ENCODE results near the gene ARID1B.

The ARID1B gene

GRCh38 chr6:157134402-157135047, 357.3 kb downstream of the ARID1B start:
- ChIA-PET CTCF (no interaction called here), POLR2A (no interaction called here)
- Histone ChIP-seq H3K36me3 (ENCODE audit: control insufficient read depth in 2 of 2, insufficient read depth in 1 of 2, low read length in 2 of 2) (peaks cover 0 to 32% of the 10 kb centered on the region in 2 experiments; a peak in 2 of 3 replicates), H3K9me3 (ENCODE audit: control insufficient read depth, insufficient read depth, low read depth, low read length) (no peaks in the 10 kb centered on the region), H3K4me1 (ENCODE audit: control insufficient read depth, insufficient read depth, low read length) (no peaks in the 10 kb centered on the region), H3K27ac (ENCODE audit: extremely low read depth, low read depth, low read length) (no peak overlapping the region), H3K4me3 (ENCODE audit: low read depth, low read length) (no peak overlapping the region)
- TF ChIP-seq ZNF777 (tag by site-specific recombination; IDR thresholded peaks at IDR 0.05; ENCODE audit: borderline replicate concordance), result no peak
- TF ChIP-seq ZNF155 (tag by site-specific recombination; IDR thresholded peaks at IDR 0.05), result no peak
- no peak for TF ChIP-seq INSM2 (tag by site-specific recombination; IDR thresholded peaks at IDR 0.05)

GRCh38 chr6:157135691-157136090, 358.5 kb downstream of the ARID1B start:
- H3K27ac ChIP-seq (ENCODE audit: extremely low read depth, low read depth, low read length), result no peak overlapping the region
- CTCF ChIA-PET, result interaction anchor here (0.6 to 0.7 kb wide), 2 partner anchors 217 to 648 kb away, joined by 3 read pairs; no protein-coding TSS in a partner anchor
- POLR2A ChIA-PET, result no interaction called here
- H3K9me3 ChIP-seq (ENCODE audit: control insufficient read depth, insufficient read depth, low read depth, low read length), result no peaks in the 10 kb centered on the region
- no peaks in the 10 kb centered on the region for H3K4me1 ChIP-seq (ENCODE audit: control insufficient read depth, insufficient read depth, low read length)
- H3K36me3 ChIP-seq (ENCODE audit: control insufficient read depth in 2 of 2, insufficient read depth in 1 of 2, low read length in 2 of 2), result peaks cover 0 to 35% of the 10 kb centered on the region in 2 experiments; a peak in 2 of 3 replicates
- no peak overlapping the region for H3K4me3 ChIP-seq (ENCODE audit: low read depth, low read length)
- TF ChIP-seq ZSCAN30 (tag by site-specific recombination; IDR thresholded peaks at IDR 0.05) (no peak), ZNF48 (tag by site-specific recombination; IDR thresholded peaks at IDR 0.05) (no peak), ZNF660 (tag by site-specific recombination; IDR thresholded peaks at IDR 0.05) (no peak), ZNF302 (tag by site-specific recombination; IDR thresholded peaks at IDR 0.05; ENCODE audit: low read depth) (no peak), ZFP41 (tag by site-specific recombination; IDR thresholded peaks at IDR 0.05; ENCODE audit: borderline replicate concordance) (no peak), ZNF449 (tag by site-specific recombination; IDR thresholded peaks at IDR 0.05) (no peak), ZNF704 (tag by site-specific recombination; IDR thresholded peaks at IDR 0.05) (no peak), ZIC2 (tag by site-specific recombination; IDR thresholded peaks at IDR 0.05) (no peak), ZNF140 (tag by site-specific recombination; IDR thresholded peaks at IDR 0.05) (no peak), ZNF837 (tag by site-specific recombination; IDR thresholded peaks at IDR 0.05) (no peak), ZNF549 (tag by site-specific recombination; IDR thresholded peaks at IDR 0.05) (no peak), ZBTB44 (tag by site-specific recombination; IDR thresholded peaks at IDR 0.05) (no peak), ZNF146 (tag by site-specific recombination; IDR thresholded peaks at IDR 0.05) (no peak), ZNF26 (tag by site-specific recombination; IDR thresholded peaks at IDR 0.05) (no peak), HOXD13 (CRISPR knock-in tag; IDR thresholded peaks at IDR 0.05; ENCODE audit: borderline replicate concordance) (no peak), ZBTB20 (tag by site-specific recombination; IDR thresholded peaks at IDR 0.05) (no peak), KLF9 (tag by site-specific recombination; IDR thresholded peaks at IDR 0.05; ENCODE audit: low read depth) (no peak), ZNF184 (tag by site-specific recombination; IDR thresholded peaks at IDR 0.05) (no peak), PRDM10 (tag by site-specific recombination; IDR thresholded peaks at IDR 0.05) (no peak), YY1 (tag by site-specific recombination; IDR thresholded peaks at IDR 0.05) (no peak)

All from HEK293 (cell line).